ENCODE data around the gene BOC. TPM values are rescaled to one million over a fixed set of nuclear protein-coding genes. Genes with fewer than 3 reads are reported as not detected.

The BOC gene
- total and polyA plus RNA-seq, 2 donors (not counting 3 experiments of a cell fraction or from before 2014, with no cell fraction given) = 0.07 TPM; not detected in 1

DNA sequence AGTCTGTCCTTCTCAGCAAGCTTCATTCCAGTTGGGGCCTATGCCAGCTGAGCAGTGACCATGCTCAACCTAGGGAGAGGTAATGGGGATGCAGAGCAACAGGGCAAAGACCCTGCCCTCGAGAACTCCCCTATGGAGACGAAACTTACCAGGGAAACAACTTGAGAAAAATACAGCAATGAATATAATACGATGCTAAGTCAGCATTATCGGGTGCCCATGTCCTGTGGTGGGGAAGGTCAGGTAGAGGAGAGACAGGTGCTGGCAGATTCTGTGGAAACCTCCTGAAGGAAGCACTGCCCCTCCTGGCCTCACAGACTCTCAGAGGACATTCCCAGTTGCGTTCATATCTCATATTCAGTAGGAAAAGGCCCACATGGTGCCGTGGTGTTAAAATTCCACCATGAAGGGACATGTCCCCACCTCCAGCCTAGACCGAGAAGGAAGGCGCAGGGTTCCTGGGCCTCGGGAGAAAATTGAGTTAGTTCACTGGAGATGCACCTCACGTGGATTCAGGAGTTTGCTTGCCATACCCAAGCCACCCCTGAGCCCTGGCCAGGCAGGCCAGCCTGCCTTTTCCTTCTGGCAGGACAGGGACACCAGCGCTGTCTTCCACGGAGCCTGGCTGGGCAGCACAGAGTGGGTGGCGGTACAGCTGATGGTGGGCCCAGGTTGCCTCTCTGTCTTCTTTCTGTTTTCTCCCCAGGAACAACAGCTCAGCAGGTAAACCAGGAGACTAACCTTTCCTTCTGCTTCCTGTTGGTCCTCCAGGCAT lies 62.4 kb downstream of the BOC start:
- Histone ChIP-seq H3K36me3 (ENCODE audit: control insufficient read depth in 2 of 2, extremely low read depth in 1 of 2, insufficient read depth in 2 of 2, low read length in 2 of 2) (no peaks in the 10 kb centered on the region), H3K9ac (replicated peaks; ENCODE audit: extremely low read depth, insufficient read depth, low read length) (no peak overlapping the region), H3K79me2 (ENCODE audit: control insufficient read depth, insufficient read depth, low read length) (no peaks in the 10 kb centered on the region), H3K9me1 (replicated peaks; ENCODE audit: control insufficient read depth, extremely low read depth, insufficient read depth, low read length) (no peaks in the 10 kb centered on the region), H3K9me3 (replicated peaks; ENCODE audit: control insufficient read depth, insufficient read depth, low read length) (no peaks in the 10 kb centered on the region), H3K4me1 (ENCODE audit: control insufficient read depth, extremely low read depth, insufficient read depth, low read length) (peaks cover 5% of the 10 kb centered on the region), H3K4me3 (replicated peaks in 1 of 3; ENCODE audit: insufficient read depth in 1 of 3, low read depth in 1 of 3, low read length in 3 of 3) (no peak overlapping the region), H2AFZ (ENCODE audit: low read depth, low read length) (no peak overlapping the region), H3K4me2 (ENCODE audit: insufficient read depth, low read length) (no peak overlapping the region), H3K27me3 (ENCODE audit: control insufficient read depth in 2 of 2, insufficient read depth in 2 of 2, low read length in 2 of 2) (peaks cover 0 to 5% of the 10 kb centered on the region in 2 experiments), H3K27ac (ENCODE audit: insufficient read depth, low read depth, low read length) (no peak overlapping the region), H4K20me1 (replicated peaks; ENCODE audit: control insufficient read depth, extremely low read depth, insufficient read depth, low read length) (no peaks in the 10 kb centered on the region)
- no peak for TF ChIP-seq EZH2 (IDR thresholded peaks at IDR 0.05; ENCODE audit: borderline replicate concordance, low read depth, low read length, severe bottlenecking)
- no peak for TF ChIP-seq JUN (IDR thresholded peaks at IDR 0.05; ENCODE audit: borderline replicate concordance, insufficient read depth, insufficient read length, low read depth)
- TF ChIP-seq POLR2AphosphoS5 (IDR thresholded peaks at IDR 0.05; ENCODE audit: insufficient read depth, low read depth, low read length) = no peak
- TF ChIP-seq, protein P1, sequence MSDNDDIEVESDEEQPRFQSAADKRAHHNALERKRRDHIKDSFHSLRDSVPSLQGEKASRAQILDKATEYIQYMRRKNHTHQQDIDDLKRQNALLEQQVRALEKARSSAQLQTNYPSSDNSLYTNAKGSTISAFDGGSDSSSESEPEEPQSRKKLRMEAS (IDR thresholded peaks at IDR 0.05; ENCODE audit: insufficient read depth, insufficient read length) = no peak
- no TSS peak for BruUV-seq (replicated peaks)
- POLR2A ChIA-PET = no interaction called here
- no peak for FAIRE-seq
- dilution Hi-C loops (cut with MboI; ENCODE audit: extremely low pct_ligation_motif_present, low sequenced_read_pairs) (no loop called here), intact Hi-C loops (cut with micrococcal nuclease) (no loop called here)
- no peak for DNase-seq (ENCODE audit: low read depth, low spot score)
- CTCF ChIA-PET = interaction anchor here (0.9 to 2.8 kb wide), 3 partner anchors 10 to 18 kb away, joined by 3 to 9 read pairs (median 3); no protein-coding TSS in a partner anchor

DNA sequence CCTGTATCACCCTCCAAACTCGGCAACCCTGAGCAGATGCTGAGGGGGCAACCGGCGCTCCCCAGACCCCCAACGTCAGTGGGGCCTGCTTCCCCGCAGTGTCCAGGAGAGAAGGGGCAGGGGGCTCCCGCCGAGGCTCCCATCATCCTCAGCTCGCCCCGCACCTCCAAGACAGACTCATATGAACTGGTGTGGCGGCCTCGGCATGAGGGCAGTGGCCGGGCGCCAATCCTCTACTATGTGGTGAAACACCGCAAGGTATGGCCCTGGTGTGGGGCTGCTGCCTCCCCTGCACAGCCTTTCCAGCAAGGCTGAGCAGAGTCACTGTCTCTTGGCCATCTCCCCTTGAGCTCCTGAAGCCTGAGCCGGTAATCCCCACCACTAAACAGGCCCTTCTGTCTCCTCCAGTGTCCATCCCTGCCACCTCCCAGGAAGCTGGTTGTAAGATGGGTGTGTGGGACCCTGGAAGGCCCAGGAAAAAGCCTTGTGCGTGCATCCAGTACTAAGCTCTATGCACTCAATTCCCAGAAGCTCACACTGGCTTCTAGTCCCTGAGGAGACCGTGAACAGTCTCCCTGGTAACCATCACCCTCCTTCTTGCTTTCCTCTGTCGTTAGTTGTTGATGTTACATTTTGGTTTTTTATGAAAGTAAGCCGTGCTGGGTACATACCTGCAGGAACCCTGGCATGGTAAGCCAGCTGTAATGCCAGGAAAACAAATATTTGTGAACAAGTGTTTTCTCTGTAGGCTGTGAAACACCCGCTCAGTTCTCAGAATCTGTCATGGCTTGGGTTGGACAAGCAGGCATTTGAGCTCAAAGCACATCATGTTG lies 63.3 kb downstream of the BOC start:
- dilution Hi-C loops (cut with MboI; ENCODE audit: extremely low pct_ligation_motif_present, low sequenced_read_pairs) = no loop called here
- H3K79me2 ChIP-seq (ENCODE audit: control insufficient read depth, insufficient read depth, low read length) = no peaks in the 10 kb centered on the region
- CTCF ChIA-PET = interaction anchor here (2.8 kb wide), 1 partner anchor 13 kb away, joined by 9 read pairs; no protein-coding TSS in a partner anchor
- DNase-seq (ENCODE audit: low read depth, low spot score) (no peak), FAIRE-seq (no peak)
- no peak overlapping the region for H3K4me2 ChIP-seq (ENCODE audit: insufficient read depth, low read length)
- H3K4me3 ChIP-seq (replicated peaks in 1 of 3; ENCODE audit: insufficient read depth in 1 of 3, low read depth in 1 of 3, low read length in 3 of 3) = no peak overlapping the region
- no TSS peak for BruUV-seq (replicated peaks)
- peaks cover 5% of the 10 kb centered on the region for H3K4me1 ChIP-seq (ENCODE audit: control insufficient read depth, extremely low read depth, insufficient read depth, low read length)
- no peak overlapping the region for H2AFZ ChIP-seq (ENCODE audit: low read depth, low read length)
- intact Hi-C loops (cut with micrococcal nuclease) = no loop called here
- peaks cover 0 to 3% of the 10 kb centered on the region in 2 experiments for H3K27me3 ChIP-seq (ENCODE audit: control insufficient read depth in 2 of 2, insufficient read depth in 2 of 2, low read length in 2 of 2)
- H3K9me1 ChIP-seq (replicated peaks; ENCODE audit: control insufficient read depth, extremely low read depth, insufficient read depth, low read length) = no peaks in the 10 kb centered on the region
- H3K36me3 ChIP-seq (ENCODE audit: control insufficient read depth in 2 of 2, extremely low read depth in 1 of 2, insufficient read depth in 2 of 2, low read length in 2 of 2) = no peaks in the 10 kb centered on the region
- H4K20me1 ChIP-seq (replicated peaks; ENCODE audit: control insufficient read depth, extremely low read depth, insufficient read depth, low read length) = no peaks in the 10 kb centered on the region
- POLR2A ChIA-PET = no interaction called here
- H3K27ac ChIP-seq (ENCODE audit: insufficient read depth, low read depth, low read length) = no peak overlapping the region
- no peaks in the 10 kb centered on the region for H3K9me3 ChIP-seq (replicated peaks; ENCODE audit: control insufficient read depth, insufficient read depth, low read length)
- TF ChIP-seq GATA2 (IDR thresholded peaks at IDR 0.05; ENCODE audit: insufficient read depth, insufficient read length, low read depth, low read length) = no peak
- TF ChIP-seq JUN (IDR thresholded peaks at IDR 0.05; ENCODE audit: borderline replicate concordance, insufficient read depth, insufficient read length, low read depth) = no peak
- no peak for TF ChIP-seq CTCF (IDR thresholded peaks at IDR 0.05; ENCODE audit: extremely low read depth in 1 of 2, insufficient read depth in 1 of 2, low read depth in 1 of 2, low read length in 2 of 2)
- TF ChIP-seq POLR2A (IDR thresholded peaks at IDR 0.05; ENCODE audit: low read depth, low read length) = no peak
- no peak for TF ChIP-seq EZH2 (IDR thresholded peaks at IDR 0.05; ENCODE audit: borderline replicate concordance, low read depth, low read length, severe bottlenecking)
- no peak for TF ChIP-seq FOS (IDR thresholded peaks at IDR 0.05; ENCODE audit: borderline replicate concordance, insufficient read depth, low read length)
- TF ChIP-seq, protein P1 (IDR thresholded peaks at IDR 0.05; ENCODE audit: insufficient read depth, insufficient read length) = no peak
- TF ChIP-seq POLR2AphosphoS5 (IDR thresholded peaks at IDR 0.05; ENCODE audit: insufficient read depth, low read depth, low read length) = no peak
- no peak overlapping the region for H3K9ac ChIP-seq (replicated peaks; ENCODE audit: extremely low read depth, insufficient read depth, low read length)

Data from endothelial cell of umbilical vein (primary cell).